HepG2 (cell line): ENCODE results near the gene PPAT. TPM values are rescaled to one million over a fixed set of nuclear protein-coding genes. Genes with fewer than 3 reads are reported as not detected.

Source experiments
- ATAC-seq: fragments of 200-7000 bp; cut with Tn5 transposase; 3 replicates; pipeline ENCODE4 v1.9.1; 2020; ENCODE audit warnings: mild to moderate bottlenecking, moderate library complexity
- BruUV-seq: library from RNA; stranded (reverse); fragments of 400-500 nt; replicated peaks from 2 replicates; lab custom pipeline; 2021; lab: Mats Ljungman, UMichigan
- CTCF ChIA-PET: fragments of 300-600 bp; formaldehyde crosslinking; extraction: SDS; loops from one replicate; lab custom pipeline; 2021; ENCODE audit warnings: low total read pairs, inconsistent platforms, low intra/inter-chr PET ratio; lab: Yijun Ruan, JAX
- POLR2A ChIA-PET: fragments of 350-600 bp; sonication (Branson Sonifier 250); formaldehyde crosslinking; loops from one replicate; lab custom pipeline; 2020; ENCODE audit warnings: antibody characterized with exemption, inconsistent platforms; lab: Yijun Ruan, JAX
- DNase-seq: peaks from one replicate; pipeline ENCODE4 v3.0.0-alpha.2; 2015; ENCODE audit warnings: low spot score
- FAIRE-seq: peaks from 3 replicates; lab custom pipeline; 2011; peaks lifted over from hg19 to GRCh38; lab: Jason Lieb, UNC
- H2AFZ ChIP-seq: one replicate; pipeline ENCODE4 v1.6.1; 2011; ENCODE audit warnings: low read length, inconsistent platforms
- H3K27ac ChIP-seq: fragments of 300-600 bp; 3 replicates; pipeline ENCODE4 v1.8.0; 2011; ENCODE audit warnings: mixed run types, mild to moderate bottlenecking, mixed read lengths, low read length, inconsistent platforms; ENCODE audit not compliant: insufficient read depth; ENCODE audit errors: extremely low read length
- H3K27me3 ChIP-seq, 2 experiments: fragments of 200-600 bp in 1 of 2; 2 replicates in 1 of 2; 3 replicates in 1 of 2; pipeline versions ENCODE4 v1.6.0 to v1.8.0; 2011; ENCODE audit warnings: low read length in 2 of 2, mild to moderate bottlenecking in 2 of 2, moderate library complexity in 2 of 2, inconsistent platforms in 1 of 2; ENCODE audit not compliant: insufficient read depth in 2 of 2, control insufficient read depth in 1 of 2
- H3K36me3 ChIP-seq, 2 experiments: fragments of 200-600 bp in 1 of 2; replicated peaks in 1 of 2; 2 replicates in 1 of 2; 3 replicates in 1 of 2; pipeline versions ENCODE4 v1.5.1 to v1.8.0; 2011; ENCODE audit warnings: low read length in 2 of 2, inconsistent platforms in 1 of 2; ENCODE audit not compliant: insufficient read depth in 2 of 2, control insufficient read depth in 1 of 2
- H3K4me1 ChIP-seq: 2 replicates; pipeline ENCODE4 v1.5.1; 2012; ENCODE audit warnings: low read length, inconsistent platforms; ENCODE audit not compliant: insufficient read depth
- H3K4me2 ChIP-seq: 2 replicates; pipeline ENCODE4 v1.6.0; 2011; ENCODE audit warnings: low read depth, low read length, inconsistent platforms
- H3K4me3 ChIP-seq, 3 experiments: fragments of 200-600 bp in 1 of 3; sonication (generic), shearing (Covaris generic) in 1 of 3; replicated peaks in 1 of 3; 2 replicates each; pipeline ENCODE4 v1.5.1; 2011 to 2016; ENCODE audit warnings: low read length in 3 of 3, inconsistent platforms in 2 of 3, low read depth in 2 of 3, mild to moderate bottlenecking in 2 of 3, control low read depth in 1 of 3, mixed read lengths in 1 of 3; ENCODE audit not compliant: insufficient read depth in 1 of 3
- H3K79me2 ChIP-seq: one replicate; pipeline ENCODE4 v1.6.1; 2011; ENCODE audit warnings: low read length, inconsistent platforms; ENCODE audit not compliant: insufficient read depth
- H3K9ac ChIP-seq: 2 replicates; pipeline ENCODE4 v1.6.0; 2011; ENCODE audit warnings: mild to moderate bottlenecking, low read depth, low read length, inconsistent platforms; ENCODE audit not compliant: insufficient read depth
- H3K9me3 ChIP-seq: 2 replicates; pipeline ENCODE4 v1.5.1; 2012; ENCODE audit warnings: mild to moderate bottlenecking, low read length
- H4K20me1 ChIP-seq: 2 replicates; pipeline ENCODE4 v1.6.0; 2011; ENCODE audit warnings: inconsistent platforms, mild to moderate bottlenecking, low read length, moderate library complexity; ENCODE audit not compliant: insufficient read depth
- FOSL1 ChIP-seq: sonication (generic); formaldehyde crosslinking; IDR thresholded peaks from 2 replicates; pipeline ENCODE4 v1.9.0; 2021; ENCODE audit warnings: missing genetic modification reagents, borderline replicate concordance
- FOXA3 ChIP-seq: IDR thresholded peaks from 2 replicates; pipeline ENCODE4 v1.6.1; 2016; ENCODE audit warnings: missing genetic modification reagents, missing compliant biosample characterization
- HNF4G ChIP-seq, 2 experiments: sonication (generic) in 1 of 2; formaldehyde crosslinking in 1 of 2; IDR thresholded peaks; 2 replicates each; pipeline versions ENCODE4 v1.4.0 to v1.6.1; 2011 to 2020; ENCODE audit warnings: borderline replicate concordance in 2 of 2, low read depth in 2 of 2, mild to moderate bottlenecking in 2 of 2, low read length in 1 of 2, missing genetic modification reagents in 1 of 2, moderate library complexity in 1 of 2
- KLF13 ChIP-seq: sonication (generic); formaldehyde crosslinking; IDR thresholded peaks from 2 replicates; pipeline ENCODE4 v1.4.0; 2020; ENCODE audit warnings: mild to moderate bottlenecking, missing genetic modification reagents
- MED8 ChIP-seq: sonication (generic); formaldehyde crosslinking; IDR thresholded peaks from 2 replicates; pipeline ENCODE4 v1.8.1; 2023; ENCODE audit warnings: mild to moderate bottlenecking, missing genetic modification reagents; ENCODE audit not compliant: insufficient replicate concordance
- SUZ12 ChIP-seq: fragments of 150-350 bp; IDR thresholded peaks from 2 replicates; pipeline ENCODE4 v1.6.1; 2014; ENCODE audit warnings: low read depth, low read length
- ZNF251 ChIP-seq: sonication (generic); formaldehyde crosslinking; IDR thresholded peaks from 2 replicates; pipeline ENCODE4 v1.9.0; 2021; ENCODE audit warnings: mild to moderate bottlenecking, missing genetic modification reagents
- ZNF350 ChIP-seq: sonication (generic); formaldehyde crosslinking; IDR thresholded peaks from 2 replicates; pipeline ENCODE4 v1.4.0; 2020; ENCODE audit warnings: mild to moderate bottlenecking, low read depth, missing genetic modification reagents, borderline replicate concordance
- ZNF746 ChIP-seq: sonication (generic); formaldehyde crosslinking; IDR thresholded peaks from 2 replicates; pipeline ENCODE4 v1.8.0; 2022; ENCODE audit warnings: mild to moderate bottlenecking, missing genetic modification reagents
- ZNF790 ChIP-seq: sonication (generic); formaldehyde crosslinking; IDR thresholded peaks from 2 replicates; pipeline ENCODE4 v1.8.0; 2022; ENCODE audit warnings: missing genetic modification reagents, mild to moderate bottlenecking, borderline replicate concordance
- ZNF850 ChIP-seq: sonication (generic); formaldehyde crosslinking; conservative IDR thresholded peaks from 2 replicates; pipeline ENCODE4 v1.9.0; 2021; ENCODE audit warnings: mild to moderate bottlenecking, missing genetic modification reagents
- in situ Hi-C: cut with HindIII; loops from 2 replicates; pipeline ENCODE4 v1.10.0; 2017; ENCODE audit warnings: low pct_unique_long_range_greater_than_20kb; ENCODE audit not compliant: extremely low pct_ligation_motif_present
- intact Hi-C: fragments of 100-400 bp; cut with micrococcal nuclease; formaldehyde crosslinking; loops from one replicate; pipeline ENCODE4 v1.10.0; 2022; ENCODE audit not compliant: unreplicated experiment
- polyA plus RNA-seq, 8 experiments: library from polyadenylated mRNA; depleted of rRNA in 3 of 8; stranded (reverse) in 7 of 8; unstranded in 1 of 8; fragments of >200 nt; fragmentation: Illumina TruSeq in 4 of 8; extraction: Trizol in 4 of 8; gene quantifications; 2 replicates each; pipeline versions ENCODE4 v1.2.1 to v1.2.3, GENCODE V29; 2011 to 2016; ENCODE audit warnings: low read depth in 4 of 8, missing spikeins in 1 of 8, mixed read lengths in 1 of 8; ENCODE audit not compliant: insufficient read depth in 1 of 8
- total RNA-seq, 5 experiments: library from RNA; depleted of rRNA; stranded (reverse); fragments of >200 nt; fragmentation: Illumina TruSeq; extraction: Trizol; gene quantifications; 2 replicates each; pipeline ENCODE4 v1.2.3, GENCODE V29; 2016; ENCODE audit warnings: low read depth in 1 of 5
- TF ChIP-seq, protein P1 (sequence below): IDR thresholded peaks from 2 replicates; pipeline ENCODE4 v1.6.1; 2016; ENCODE audit warnings: low read depth, control low read depth
- TF ChIP-seq, protein P2 (sequence below): IDR thresholded peaks from 2 replicates; pipeline ENCODE4 v1.6.1; 2016
- TF ChIP-seq, protein P3 (sequence below): sonication (generic); formaldehyde crosslinking; IDR thresholded peaks from 2 replicates; pipeline ENCODE4 v1.5.0; 2020; ENCODE audit warnings: missing genetic modification reagents

PPAT gene
- total and polyA plus RNA-seq, 2 of the 13 experiments (the other 11 are each of a cell fraction or from before 2014, with no cell fraction given) = 16.9 to 62.6 TPM

GRCh38 chr4:56433280-56433679 is 2.1 kb downstream of the PPAT start:
- Histone ChIP-seq H3K79me2 (peaks cover 85% of the 10 kb centered on the region), H3K9ac (peak overlapping the region; percentile 92)
- intact Hi-C loops = no loop called here
- no peak for ATAC-seq
- TF ChIP-seq, protein P1, sequence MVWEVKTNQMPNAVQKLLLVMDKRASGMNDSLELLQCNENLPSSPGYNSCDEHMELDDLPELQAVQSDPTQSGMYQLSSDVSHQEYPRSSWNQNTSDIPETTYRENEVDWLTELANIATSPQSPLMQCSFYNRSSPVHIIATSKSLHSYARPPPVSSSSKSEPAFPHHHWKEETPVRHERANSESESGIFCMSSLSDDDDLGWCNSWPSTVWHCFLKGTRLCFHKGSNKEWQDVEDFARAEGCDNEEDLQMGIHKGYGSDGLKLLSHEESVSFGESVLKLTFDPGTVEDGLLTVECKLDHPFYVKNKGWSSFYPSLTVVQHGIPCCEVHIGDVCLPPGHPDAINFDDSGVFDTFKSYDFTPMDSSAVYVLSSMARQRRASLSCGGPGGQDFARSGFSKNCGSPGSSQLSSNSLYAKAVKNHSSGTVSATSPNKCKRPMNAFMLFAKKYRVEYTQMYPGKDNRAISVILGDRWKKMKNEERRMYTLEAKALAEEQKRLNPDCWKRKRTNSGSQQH (CRISPR knock-in tag) = no peak
- TF ChIP-seq FOSL1 (CRISPR knock-in tag) (no peak), ZNF251 (CRISPR knock-in tag) (no peak), ZNF350 (CRISPR knock-in tag) (no peak), FOXA3 (no peak), HNF4G (IDR thresholded peaks at IDR 0.05; ENCODE audit: borderline replicate concordance, low read depth, low read length) (no peak), HNF4G (CRISPR knock-in tag; IDR thresholded peaks at IDR 0.05; ENCODE audit: borderline replicate concordance, low read depth) (no peak), MED8 (CRISPR knock-in tag) (no peak), SUZ12 (no peak), KLF13 (no peak), ZNF790 (no peak), ZNF746 (CRISPR knock-in tag) (no peak), ZNF850 (CRISPR knock-in tag) (no peak)
- TF ChIP-seq, protein P2, sequence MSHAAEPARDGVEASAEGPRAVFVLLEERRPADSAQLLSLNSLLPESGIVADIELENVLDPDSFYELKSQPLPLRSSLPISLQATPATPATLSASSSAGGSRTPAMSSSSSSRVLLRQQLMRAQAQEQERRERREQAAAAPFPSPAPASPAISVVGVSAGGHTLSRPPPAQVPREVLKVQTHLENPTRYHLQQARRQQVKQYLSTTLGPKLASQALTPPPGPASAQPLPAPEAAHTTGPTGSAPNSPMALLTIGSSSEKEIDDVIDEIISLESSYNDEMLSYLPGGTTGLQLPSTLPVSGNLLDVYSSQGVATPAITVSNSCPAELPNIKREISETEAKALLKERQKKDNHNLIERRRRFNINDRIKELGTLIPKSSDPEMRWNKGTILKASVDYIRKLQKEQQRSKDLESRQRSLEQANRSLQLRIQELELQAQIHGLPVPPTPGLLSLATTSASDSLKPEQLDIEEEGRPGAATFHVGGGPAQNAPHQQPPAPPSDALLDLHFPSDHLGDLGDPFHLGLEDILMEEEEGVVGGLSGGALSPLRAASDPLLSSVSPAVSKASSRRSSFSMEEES (CRISPR knock-in tag) = no peak
- TF ChIP-seq, protein P3, sequence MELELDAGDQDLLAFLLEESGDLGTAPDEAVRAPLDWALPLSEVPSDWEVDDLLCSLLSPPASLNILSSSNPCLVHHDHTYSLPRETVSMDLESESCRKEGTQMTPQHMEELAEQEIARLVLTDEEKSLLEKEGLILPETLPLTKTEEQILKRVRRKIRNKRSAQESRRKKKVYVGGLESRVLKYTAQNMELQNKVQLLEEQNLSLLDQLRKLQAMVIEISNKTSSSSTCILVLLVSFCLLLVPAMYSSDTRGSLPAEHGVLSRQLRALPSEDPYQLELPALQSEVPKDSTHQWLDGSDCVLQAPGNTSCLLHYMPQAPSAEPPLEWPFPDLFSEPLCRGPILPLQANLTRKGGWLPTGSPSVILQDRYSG (CRISPR knock-in tag) = no peak
- TF ChIP-seq, all 625 proteins: peak for 0
- no TSS peak for BruUV-seq
- Histone ChIP-seq H3K4me3 (peak overlapping the region; percentile 71 to 80 (median 76)), H2AFZ (no peak overlapping the region), H3K4me2 (peak overlapping the region; percentile 89), H3K27ac (peak overlapping the region; percentile 98), H4K20me1 (peaks cover 32% of the 10 kb centered on the region; the same call in 1 of the 2 replicates), H3K9me3 (no peaks in the 10 kb centered on the region), H3K4me1 (peaks cover 47% of the 10 kb centered on the region), H3K27me3 (no peaks in the 10 kb centered on the region; a peak in 1 of 5 replicates), H3K36me3 (no peaks in the 10 kb centered on the region)
- CTCF ChIA-PET = no interaction called here
- DNase-seq (no peak), FAIRE-seq (no peak)
- POLR2A ChIA-PET = interaction anchor here (1.3 kb wide), 1 partner anchor 11 kb away, joined by 3 read pairs; no protein-coding TSS in a partner anchor
- in situ Hi-C loops = no loop called here
